SK-N-DZ (cell line): ENCODE measurements around the gene AASS. TPM values are rescaled to one million over a fixed set of nuclear protein-coding genes. Genes with fewer than 3 reads are reported as not detected.
"Not testable (repeated sequence)": the region's sequence is repeated elsewhere in the genome, so short reads cannot be mapped to it uniquely, and the experiment has no call there.

ENCODE experiments used
- DNase-seq: peaks from one replicate; pipeline ENCODE4 v3.0.0-alpha.2; 2015; ENCODE audit warnings: low spot score
- polyA plus RNA-seq, 2 experiments: library from polyadenylated mRNA; depleted of rRNA; stranded (reverse); fragments of >200 nt; gene quantifications; 2 replicates each; pipeline ENCODE4 v1.2.3, GENCODE V29; 2014

The AASS gene
- polyA plus RNA-seq (2014; cell fraction: cytosol; rRNA removed), result 18.2 and 26.6 TPM in 2 replicates
- polyA plus RNA-seq (2014; cell fraction: nucleus; rRNA removed), result 72.7 and 80.8 TPM in 2 replicates

- peak; percentile 96 for DNase-seq
Measured at GRCh38 chr7:122143751-122144711, at the start of gene AASS. TSS of gene AASS (minus strand) at chr7:122144249. CDS start at chr7:122133726, 10,523 bp downstream.

GRCh38 chr7:122188785-122189184, 44.7 kb upstream of the AASS start:
- DNase-seq, result no peak

DNA sequence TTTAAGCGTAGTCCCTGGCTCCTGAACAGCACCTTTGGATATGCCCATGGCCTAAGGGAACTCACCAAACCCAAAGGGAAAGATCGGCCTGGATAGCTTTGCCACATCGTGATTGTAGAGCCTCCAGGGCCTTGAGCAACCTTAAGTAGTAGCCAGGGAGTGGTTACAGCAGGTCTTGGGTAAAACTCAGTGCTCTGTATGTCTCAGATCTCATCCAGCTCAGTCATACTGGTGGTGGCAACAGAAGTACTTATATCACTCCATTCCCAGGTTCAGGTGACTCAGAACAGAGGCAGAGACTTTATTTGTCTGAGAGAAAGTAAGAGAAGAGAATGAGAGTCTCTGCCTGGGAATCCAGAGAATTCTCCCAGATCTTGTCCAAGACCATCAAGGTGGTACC, 39.1 kb upstream of the AASS start:
- DNase-seq, result no peak

- no peak for DNase-seq
Measured at GRCh38 chr7:122182081-122182480, 38.0 kb upstream of the AASS start.

GRCh38 chr7:122172144-122172543, 28.1 kb upstream of the AASS start:
- DNase-seq, result not testable (repeated sequence)

GRCh38 chr7:122166740-122167139, 22.7 kb upstream of the AASS start:
- DNase-seq, result no peak

- DNase-seq, result no peak
Measured at GRCh38 chr7:122166275-122166674, 22.2 kb upstream of the AASS start.

DNA sequence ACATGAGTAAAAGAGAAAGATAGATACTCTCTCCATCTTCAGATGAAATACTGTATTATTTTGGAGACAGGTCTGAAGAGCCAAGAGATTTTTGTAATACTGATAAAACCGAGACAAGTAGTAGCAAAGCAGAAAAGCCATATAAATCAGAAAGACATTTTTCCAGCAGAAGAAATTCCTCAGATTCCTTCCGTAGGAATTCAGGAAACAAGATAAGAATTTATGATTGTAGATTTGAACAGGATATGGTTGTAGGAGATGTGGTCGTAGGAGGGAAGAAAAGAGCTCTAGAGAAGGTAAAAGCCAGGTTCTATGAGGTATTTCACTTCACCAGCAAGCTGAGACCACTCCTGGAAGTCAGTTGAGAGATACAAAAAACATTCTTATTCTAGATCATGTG, 17.6 kb upstream of the AASS start:
- no peak for DNase-seq

GRCh38 chr7:122155566-122155965, 11.5 kb upstream of the AASS start:
- no peak for DNase-seq

DNA sequence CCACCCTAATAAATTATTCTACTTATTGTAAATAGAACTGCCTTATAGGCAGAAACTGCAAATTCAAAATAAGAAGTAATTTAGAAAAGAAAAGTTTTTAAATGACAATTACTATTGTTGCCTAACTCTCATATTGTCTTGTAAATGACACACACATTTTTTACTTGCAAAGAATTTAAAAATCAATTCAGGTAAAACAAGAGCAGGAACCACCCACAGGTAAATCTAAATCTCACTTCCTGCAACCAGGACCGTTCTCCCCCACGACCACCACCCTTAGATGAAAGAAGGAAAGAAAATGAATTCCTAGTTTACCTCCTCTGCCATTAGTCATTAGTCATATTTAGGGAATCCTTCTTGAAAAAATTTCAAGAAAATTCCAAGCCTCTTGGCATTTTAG, 4.8 kb upstream of the AASS start:
- DNase-seq, result no peak

GRCh38 chr7:122148081-122148480, 4.0 kb upstream of the AASS start:
- DNase-seq, result no peak

DNA sequence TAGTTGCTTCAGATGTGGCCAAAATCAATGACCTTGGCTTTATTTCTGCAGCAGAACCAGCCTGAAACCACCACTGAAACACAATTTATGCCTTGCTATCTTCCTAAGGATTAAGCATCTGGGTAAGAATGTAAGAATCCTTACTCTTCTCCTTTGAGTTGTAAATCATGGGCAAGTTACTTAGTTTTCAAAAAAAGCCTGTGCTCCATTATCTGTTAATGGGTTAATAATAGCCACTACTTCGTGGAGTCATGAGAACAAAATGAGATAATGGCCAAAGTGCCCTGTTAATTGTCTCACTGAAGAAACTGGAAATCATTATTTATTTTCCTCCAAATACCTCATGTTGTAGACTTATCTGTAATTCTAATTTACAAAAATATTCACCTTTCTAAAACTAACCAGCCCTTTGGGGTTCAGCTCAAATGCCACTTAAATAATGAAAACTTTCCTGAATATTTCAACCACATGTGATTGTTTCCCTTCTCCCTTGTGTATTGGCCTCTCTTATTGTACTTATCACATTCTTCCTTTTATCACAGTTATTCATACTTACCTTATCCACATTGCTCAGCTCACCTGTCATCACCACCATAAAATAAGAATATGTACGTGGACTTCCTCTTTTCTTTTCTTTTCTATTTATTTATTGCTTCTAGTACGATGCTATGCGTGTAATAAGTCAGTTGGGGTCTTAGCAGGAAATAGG, 2.0 kb upstream of the AASS start:
- no peak for DNase-seq

GRCh38 chr7:122143376-122143750, 686 bp downstream of the AASS start:
- peak; percentile 12 for DNase-seq

DNA sequence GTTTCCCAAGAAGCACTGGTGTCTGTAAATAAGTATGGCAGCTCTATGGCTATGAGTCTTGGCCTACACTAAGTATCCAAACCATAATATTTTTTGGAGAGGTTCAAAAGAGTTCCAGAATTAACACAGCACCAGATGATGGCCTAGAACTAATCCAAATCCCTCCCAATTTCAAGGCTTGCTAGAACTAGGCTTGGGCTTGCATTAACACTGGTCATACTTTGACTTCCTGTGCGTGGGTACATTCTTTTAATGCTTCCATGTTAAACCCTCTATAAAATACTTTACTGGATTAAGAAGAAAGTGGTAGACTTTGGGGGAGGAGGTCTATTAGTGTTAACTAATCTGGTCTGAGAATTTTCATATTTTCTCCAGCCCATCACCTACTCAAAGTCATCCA, 3.1 kb downstream of the AASS start:
- DNase-seq, result no peak

DNA sequence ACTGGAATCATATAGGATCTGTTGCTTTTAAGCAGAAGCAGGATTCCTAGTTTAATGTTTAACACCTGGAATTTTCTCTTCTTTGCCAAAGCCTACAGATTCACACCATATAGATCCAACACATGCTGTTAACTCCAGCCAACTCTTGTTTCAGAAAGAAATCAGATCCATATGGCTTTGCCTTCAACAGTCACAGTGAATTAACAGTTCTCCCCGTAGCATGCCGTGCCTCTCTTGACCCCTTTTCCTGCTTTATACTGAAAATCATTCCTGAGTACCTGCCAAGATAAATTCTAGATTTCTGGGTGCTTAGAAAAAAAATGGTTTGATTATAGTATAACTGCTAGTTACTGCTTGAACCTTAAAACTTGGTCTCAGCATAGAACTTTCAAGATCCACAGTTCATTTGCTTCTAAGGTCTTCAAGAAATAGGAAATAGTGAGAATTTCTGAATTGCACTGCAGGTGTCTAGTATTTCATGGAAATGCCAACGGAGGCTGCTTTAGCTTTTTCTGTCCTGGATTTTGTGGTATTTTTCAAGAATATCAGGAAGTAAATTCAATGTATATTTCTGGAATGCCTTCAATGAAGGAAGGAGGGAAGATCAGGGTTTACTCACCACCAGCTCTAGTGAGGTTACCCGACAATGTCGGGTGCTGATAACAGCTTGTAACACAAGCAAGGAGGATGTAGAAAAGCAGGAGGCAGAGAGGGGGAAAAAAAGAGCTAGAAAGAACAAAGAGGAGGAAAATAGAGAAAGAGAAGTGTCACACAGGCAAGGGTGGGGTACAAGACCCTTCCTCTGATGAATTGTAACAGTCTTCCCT, 6.6 kb downstream of the AASS start:
- DNase-seq, result no peak

GRCh38 chr7:122136639-122137245, 7.3 kb downstream of the AASS start:
- DNase-seq, result no peak

GRCh38 chr7:122136078-122136477, 8.0 kb downstream of the AASS start:
- DNase-seq, result no peak

DNA sequence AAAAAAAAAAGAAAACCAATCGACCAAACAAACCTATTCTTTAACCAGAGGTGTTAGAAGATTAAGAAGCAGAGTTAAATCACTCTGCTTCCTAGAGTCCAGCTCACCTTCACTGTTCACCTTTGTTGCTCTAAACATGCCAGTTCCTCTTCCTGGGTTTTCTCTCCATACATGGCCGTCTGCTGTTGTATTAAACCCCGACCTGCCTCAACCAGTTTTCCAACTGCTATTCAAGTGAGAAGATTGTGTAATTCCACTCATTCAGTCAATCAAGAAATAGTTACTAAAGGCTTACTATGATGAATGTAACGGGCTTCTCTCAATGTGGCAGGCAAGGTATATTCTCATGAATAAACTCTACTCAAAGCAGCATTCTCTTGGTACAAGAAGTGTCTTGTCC, 8.8 kb downstream of the AASS start:
- no peak for DNase-seq

DNA sequence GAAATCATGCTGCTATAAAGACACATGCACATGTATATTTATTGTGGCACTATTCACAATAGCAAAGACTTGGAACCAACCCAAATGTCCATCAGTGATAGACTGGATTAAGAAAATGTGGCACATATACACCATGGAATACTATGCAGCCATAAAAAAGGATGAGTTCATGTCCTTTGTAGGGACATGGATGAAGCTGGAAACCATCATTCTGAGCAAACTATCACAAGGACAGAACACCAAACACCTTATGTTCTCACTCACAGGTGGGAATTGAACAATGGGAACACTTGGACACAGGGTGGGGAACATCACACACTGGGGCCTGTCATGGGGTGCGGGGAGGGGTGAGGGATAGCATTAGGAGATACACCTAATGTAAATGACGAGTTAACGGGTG, 9.3 kb downstream of the AASS start:
- DNase-seq, result not testable (repeated sequence)

- DNase-seq, result no peak
Measured at GRCh38 chr7:122133477-122133876, 10.6 kb downstream of the AASS start.

DNA sequence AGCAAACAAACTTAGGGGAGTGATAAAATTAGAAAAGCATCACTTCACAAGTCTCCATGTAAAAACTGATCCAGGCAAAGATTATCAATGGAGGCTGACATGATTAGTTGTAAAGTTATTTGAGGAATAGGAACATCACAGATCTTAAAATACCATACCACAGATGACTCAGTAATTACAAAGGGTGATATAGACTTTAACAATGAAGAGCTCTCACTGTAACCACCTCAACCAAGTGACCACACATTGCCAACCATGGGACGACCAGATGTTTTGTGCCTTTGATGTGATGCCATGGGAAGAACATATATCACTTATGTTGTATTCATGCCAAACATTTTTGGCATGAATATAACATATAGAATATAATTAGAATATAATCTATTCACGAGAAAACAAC, 11.7 kb downstream of the AASS start:
- DNase-seq, result no peak
